Loucy (cell line): Measurements from ENCODE around the gene ABHD18.

ENCODE experiments used
- CTCF ChIP-seq: fragments of 200-600 bp; sonication (generic); conservative IDR thresholded peaks from 2 replicates; pipeline ENCODE4 v1.5.1; 2014; ENCODE audit warnings: mild to moderate bottlenecking, antibody characterized with exemption, low read length
- EZH2phosphoT487 ChIP-seq: fragments of 200-600 bp; IDR thresholded peaks from 2 replicates; pipeline ENCODE4 v1.6.1; 2018; ENCODE audit warnings: antibody characterized with exemption, mild to moderate bottlenecking, moderate library complexity, borderline replicate concordance

DNA sequence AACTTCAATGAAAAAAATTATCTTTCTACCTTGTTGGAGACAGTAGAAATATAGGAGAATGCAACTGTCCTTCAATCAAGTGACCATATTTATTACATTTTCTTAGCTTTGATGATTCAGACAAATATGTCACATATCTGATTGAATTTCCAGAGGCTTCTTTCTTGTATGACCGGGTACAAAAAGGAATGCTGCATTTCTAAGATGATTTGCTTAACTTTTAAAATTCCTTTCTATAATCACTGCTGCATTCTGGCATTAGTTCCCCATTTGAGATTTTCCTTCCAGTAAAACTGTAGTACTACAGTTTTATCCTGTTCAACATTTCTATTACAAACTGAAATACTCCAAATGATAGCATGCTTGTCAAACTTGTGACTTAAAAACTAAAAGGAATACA, 5.4 kb upstream of the ABHD18 start:
- TF ChIP-seq CTCF (no peak), EZH2phosphoT487 (no peak)
